ENCODE results near the gene MTCH1. TPM values are rescaled to one million over a fixed set of nuclear protein-coding genes. Genes with fewer than 3 reads are reported as not detected.

MTCH1 gene
- total and polyA plus RNA-seq, 2 donors (not counting 1 experiment from before 2014, with no cell fraction given), result 91.7 to 150 TPM

DNA sequence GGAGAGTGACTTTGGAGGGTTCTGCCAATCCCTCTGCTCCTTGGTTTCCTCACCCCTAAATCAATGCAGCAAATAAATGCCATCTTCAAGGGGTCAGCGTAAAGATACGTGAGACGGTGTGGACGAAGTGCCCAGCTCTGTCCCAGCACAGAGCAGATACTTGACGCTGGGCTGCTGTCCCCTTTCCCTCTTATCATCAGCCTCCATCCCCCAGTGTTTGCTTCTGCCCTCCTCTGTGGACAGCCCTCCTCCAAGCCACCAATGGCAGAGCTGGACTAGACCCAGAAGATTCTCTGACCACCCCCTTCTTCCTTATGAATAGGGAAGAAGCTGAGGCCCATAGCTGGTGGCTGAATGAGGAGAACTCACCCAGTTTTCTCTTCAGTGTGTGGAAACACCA is 49.2 kb downstream of the MTCH1 start:
- 99% methylated on average over 5 of the region's 5 CpGs for WGBS (ENCODE audit: insufficient coverage)
- TF ChIP-seq CTCF (IDR thresholded peaks at IDR 0.05) (no peak), EZH2 (IDR thresholded peaks at IDR 0.05; ENCODE audit: borderline replicate concordance, insufficient read depth, low read depth, low read length, poor library complexity, severe bottlenecking) (no peak)
- Mint-ChIP-seq H3K4me1 (no peaks in the 10 kb centered on the region), H3K9me3 (ENCODE audit: insufficient read depth) (no peaks in the 10 kb centered on the region), H3K27me3 (peaks cover 5% of the 10 kb centered on the region), H3K4me3 (no peak overlapping the region), H3K27ac (no peak overlapping the region)
- intact Hi-C loops (cut with micrococcal nuclease), result no loop called here
- no peaks in the 10 kb centered on the region for H3K9me3 ChIP-seq (ENCODE audit: control extremely low read depth in 1 of 3, control insufficient read depth in 2 of 3, insufficient read depth in 1 of 3, low read length in 2 of 3)
- H3K27me3 ChIP-seq (replicated peaks in 1 of 4; ENCODE audit: control extremely low read depth in 1 of 4, control insufficient read depth in 3 of 4, insufficient read depth in 4 of 4, low read length in 3 of 4), result peaks cover 0 to 8% (median 0%) of the 10 kb centered on the region in 4 experiments
- DNase-seq, result no peak
- no peaks in the 10 kb centered on the region for H3K79me2 ChIP-seq (ENCODE audit: control insufficient read depth, insufficient read depth, low read length)
- H3K4me1 ChIP-seq (ENCODE audit: control insufficient read depth in 2 of 2, insufficient read depth in 2 of 2, low read length in 2 of 2), result no peaks in the 10 kb centered on the region
- no peak for ATAC-seq (ENCODE audit: low read depth)
- H3K36me3 ChIP-seq (replicated peaks in 1 of 2; ENCODE audit: control extremely low read depth in 1 of 2, control insufficient read depth in 1 of 2, extremely low read depth in 1 of 2, insufficient read depth in 2 of 2, low read length in 1 of 2), result no peaks in the 10 kb centered on the region
- H3K4me2 ChIP-seq (replicated peaks; ENCODE audit: low read depth, low read length, poor library complexity, severe bottlenecking), result no peak overlapping the region
- H3K27ac ChIP-seq (ENCODE audit: low read length in 2 of 2), result no peak overlapping the region
- ChIA-PET CTCF (interaction anchor here (0.8 kb wide), 1 partner anchor 17 kb away, joined by 3 read pairs; no protein-coding TSS in a partner anchor), POLR2A (interaction anchor here (0.7 kb wide), 1 partner anchor 326 kb away, joined by 4 read pairs; no protein-coding TSS in a partner anchor)
- H2AFZ ChIP-seq (ENCODE audit: insufficient read depth, low read depth, low read length, poor library complexity, severe bottlenecking), result no peak overlapping the region
- H4K20me1 ChIP-seq (ENCODE audit: control insufficient read depth, insufficient read depth, low read length, poor library complexity, severe bottlenecking), result no peaks in the 10 kb centered on the region
- H3K4me3 ChIP-seq (ENCODE audit: control extremely low read depth in 1 of 5, extremely low read depth in 1 of 5, insufficient read depth in 1 of 5, low read depth in 2 of 5, low read length in 4 of 5), result no peak overlapping the region
- H3K9ac ChIP-seq (ENCODE audit: low read length), result no peak overlapping the region

- no peaks in the 10 kb centered on the region for H3K79me2 ChIP-seq (ENCODE audit: control insufficient read depth, insufficient read depth, low read length)
- H3K27me3 ChIP-seq (replicated peaks in 1 of 4; ENCODE audit: control extremely low read depth in 1 of 4, control insufficient read depth in 3 of 4, insufficient read depth in 4 of 4, low read length in 3 of 4), result peaks cover 0 to 4% (median 0%) of the 10 kb centered on the region in 4 experiments
- ChIA-PET POLR2A (no interaction called here), CTCF (interaction anchor here (1.3 kb wide), 1 partner anchor 83 kb away, joined by 5 read pairs; no protein-coding TSS in a partner anchor)
- no peak overlapping the region for H3K9ac ChIP-seq (ENCODE audit: low read length)
- no peaks in the 10 kb centered on the region for H3K27me3 Mint-ChIP-seq
- no peak overlapping the region for H2AFZ ChIP-seq (ENCODE audit: insufficient read depth, low read depth, low read length, poor library complexity, severe bottlenecking)
- intact Hi-C loops (cut with micrococcal nuclease), result no loop called here
- H3K4me3 Mint-ChIP-seq, result no peak overlapping the region
- H3K4me1 ChIP-seq (ENCODE audit: control insufficient read depth in 2 of 2, insufficient read depth in 2 of 2, low read length in 2 of 2), result no peaks in the 10 kb centered on the region
- ATAC-seq (ENCODE audit: low read depth) (no peak), DNase-seq (no peak)
- H3K9me3 ChIP-seq (ENCODE audit: control extremely low read depth in 1 of 3, control insufficient read depth in 2 of 3, insufficient read depth in 1 of 3, low read length in 2 of 3), result no peaks in the 10 kb centered on the region
- H3K27ac ChIP-seq (ENCODE audit: low read length in 2 of 2), result no peak overlapping the region
- 95% methylated on average over 3 of the region's 7 CpGs for WGBS (ENCODE audit: insufficient coverage)
- no peaks in the 10 kb centered on the region for H3K4me1 Mint-ChIP-seq
- no peaks in the 10 kb centered on the region for H3K9me3 Mint-ChIP-seq (ENCODE audit: insufficient read depth)
- no peak overlapping the region for H3K4me3 ChIP-seq (ENCODE audit: control extremely low read depth in 1 of 5, extremely low read depth in 1 of 5, insufficient read depth in 1 of 5, low read depth in 2 of 5, low read length in 4 of 5)
- no peak overlapping the region for H3K4me2 ChIP-seq (replicated peaks; ENCODE audit: low read depth, low read length, poor library complexity, severe bottlenecking)
- no peaks in the 10 kb centered on the region for H4K20me1 ChIP-seq (ENCODE audit: control insufficient read depth, insufficient read depth, low read length, poor library complexity, severe bottlenecking)
- no peak for TF ChIP-seq CTCF (IDR thresholded peaks at IDR 0.05)
- TF ChIP-seq EZH2 (IDR thresholded peaks at IDR 0.05; ENCODE audit: borderline replicate concordance, insufficient read depth, low read depth, low read length, poor library complexity, severe bottlenecking), result no peak
- H3K27ac Mint-ChIP-seq, result no peak overlapping the region
- H3K36me3 ChIP-seq (replicated peaks in 1 of 2; ENCODE audit: control extremely low read depth in 1 of 2, control insufficient read depth in 1 of 2, extremely low read depth in 1 of 2, insufficient read depth in 2 of 2, low read length in 1 of 2), result no peaks in the 10 kb centered on the region
Measured at GRCh38 chr6:36934901-36935300, 51.1 kb downstream of the MTCH1 start.
